Measurements from ENCODE around the gene STX18.

DNA sequence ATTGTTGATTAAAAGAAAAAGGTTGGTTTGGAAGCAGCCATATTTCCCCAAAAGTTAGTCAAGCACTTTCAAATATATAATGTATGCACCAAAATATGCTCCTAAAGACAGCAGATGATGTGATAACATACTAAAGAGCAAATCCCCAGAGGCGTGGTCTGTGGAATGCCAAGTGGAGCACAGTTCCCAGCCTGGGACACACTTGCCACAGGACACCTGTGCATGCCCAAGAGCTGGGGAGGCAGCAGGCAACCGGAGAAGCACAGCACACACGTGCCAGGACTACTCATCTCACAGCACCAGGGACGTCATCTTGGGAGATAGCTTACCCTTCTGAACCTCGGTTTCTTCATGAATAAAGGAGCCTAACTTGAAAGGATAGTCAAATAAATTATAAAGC, 12.5 kb downstream of the STX18 start:
- TF ChIP-seq EP300 (IDR thresholded peaks at IDR 0.05) (no peak), CTCF (IDR thresholded peaks at IDR 0.05) (no peak), POLR2AphosphoS5 (IDR thresholded peaks at IDR 0.05) (no peak), POLR2A (IDR thresholded peaks at IDR 0.05) (no peak)

Measured in suprapubic skin (tissue), 4 donors.